ENCODE data around the gene FDX2.

The FDX2 gene

GRCh38 chr19:10315335-10316214, at the start of gene FDX2:
Gene FDX2, minus strand, starts transcription at chr19:10316015. Its CDS starts 19 bp downstream, at chr19:10315996.
- ATAC-seq (ENCODE audit: low read depth) (peak; percentile 81), DNase-seq (ENCODE audit: low spot score) (peak; percentile 83)
- Histone ChIP-seq H3K27ac (ENCODE audit: poor library complexity, severe bottlenecking) (peak within 1 kb of the TSS; percentile 43), H3K36me3 (ENCODE audit: low read depth) (peaks cover 33% of the 10 kb centered on the region), H3K27me3 (ENCODE audit: insufficient read depth, poor library complexity, severe bottlenecking) (no peaks in the 10 kb centered on the region), H3K9me3 (ENCODE audit: severe bottlenecking) (no peaks in the 10 kb centered on the region), H3K4me3 (ENCODE audit: severe bottlenecking) (peak within 1 kb of the TSS; percentile 53), H3K4me1 (ENCODE audit: insufficient read depth, poor library complexity, severe bottlenecking) (no peaks in the 10 kb centered on the region)
- no peak for TF ChIP-seq CTCF (IDR thresholded peaks at IDR 0.05; ENCODE audit: poor library complexity, severe bottlenecking)

- H3K36me3 ChIP-seq (ENCODE audit: low read depth): peaks cover 35% of the 10 kb centered on the region
- no peak overlapping the region for H3K4me3 ChIP-seq (ENCODE audit: severe bottlenecking)
- DNase-seq (ENCODE audit: low spot score): no peak
- no peaks in the 10 kb centered on the region for H3K27me3 ChIP-seq (ENCODE audit: insufficient read depth, poor library complexity, severe bottlenecking)
- H3K9me3 ChIP-seq (ENCODE audit: severe bottlenecking): no peaks in the 10 kb centered on the region
- H3K4me1 ChIP-seq (ENCODE audit: insufficient read depth, poor library complexity, severe bottlenecking): no peaks in the 10 kb centered on the region
- no peak for TF ChIP-seq CTCF (IDR thresholded peaks at IDR 0.05; ENCODE audit: poor library complexity, severe bottlenecking)
- no peak overlapping the region for H3K27ac ChIP-seq (ENCODE audit: poor library complexity, severe bottlenecking)
- ATAC-seq (ENCODE audit: low read depth): no peak
Observed at GRCh38 chr19:10365518-10365917, 49.7 kb upstream of the FDX2 start.

GRCh38 chr19:10364644-10365043, 48.8 kb upstream of the FDX2 start:
- Histone ChIP-seq H3K27ac (ENCODE audit: poor library complexity, severe bottlenecking) (no peak overlapping the region), H3K4me1 (ENCODE audit: insufficient read depth, poor library complexity, severe bottlenecking) (no peaks in the 10 kb centered on the region), H3K4me3 (ENCODE audit: severe bottlenecking) (no peak overlapping the region), H3K27me3 (ENCODE audit: insufficient read depth, poor library complexity, severe bottlenecking) (no peaks in the 10 kb centered on the region), H3K9me3 (ENCODE audit: severe bottlenecking) (no peaks in the 10 kb centered on the region), H3K36me3 (ENCODE audit: low read depth) (peaks cover 31% of the 10 kb centered on the region)
- ATAC-seq (ENCODE audit: low read depth) (no peak), DNase-seq (ENCODE audit: low spot score) (no peak)
- no peak for TF ChIP-seq CTCF (IDR thresholded peaks at IDR 0.05; ENCODE audit: poor library complexity, severe bottlenecking)

GRCh38 chr19:10363789-10364281, 48.0 kb upstream of the FDX2 start:
- no peak for TF ChIP-seq CTCF (IDR thresholded peaks at IDR 0.05; ENCODE audit: poor library complexity, severe bottlenecking)
- Histone ChIP-seq H3K9me3 (ENCODE audit: severe bottlenecking) (no peaks in the 10 kb centered on the region), H3K4me1 (ENCODE audit: insufficient read depth, poor library complexity, severe bottlenecking) (no peaks in the 10 kb centered on the region), H3K27me3 (ENCODE audit: insufficient read depth, poor library complexity, severe bottlenecking) (no peaks in the 10 kb centered on the region), H3K4me3 (ENCODE audit: severe bottlenecking) (no peak overlapping the region), H3K27ac (ENCODE audit: poor library complexity, severe bottlenecking) (no peak overlapping the region), H3K36me3 (ENCODE audit: low read depth) (peaks cover 33% of the 10 kb centered on the region)
- no peak for ATAC-seq (ENCODE audit: low read depth)
- no peak for DNase-seq (ENCODE audit: low spot score)

- Histone ChIP-seq H3K27ac (ENCODE audit: poor library complexity, severe bottlenecking) (no peak overlapping the region), H3K36me3 (ENCODE audit: low read depth) (peaks cover 21% of the 10 kb centered on the region), H3K4me3 (ENCODE audit: severe bottlenecking) (no peak overlapping the region), H3K9me3 (ENCODE audit: severe bottlenecking) (no peaks in the 10 kb centered on the region), H3K27me3 (ENCODE audit: insufficient read depth, poor library complexity, severe bottlenecking) (no peaks in the 10 kb centered on the region), H3K4me1 (ENCODE audit: insufficient read depth, poor library complexity, severe bottlenecking) (no peaks in the 10 kb centered on the region)
- no peak for TF ChIP-seq CTCF (IDR thresholded peaks at IDR 0.05; ENCODE audit: poor library complexity, severe bottlenecking)
- ATAC-seq (ENCODE audit: low read depth) (no peak), DNase-seq (ENCODE audit: low spot score) (no peak)
Observed at GRCh38 chr19:10362259-10362658, 46.4 kb upstream of the FDX2 start.
